CD4-positive, alpha-beta T cell (primary cell): ENCODE data around the gene ATP6V1G3. TPM values are rescaled to one million over a fixed set of nuclear protein-coding genes. Genes with fewer than 3 reads are reported as not detected.

Source experiments
- ATAC-seq: fragments of 200-7000 bp; cut with Tn5 transposase; one replicate; pipeline ENCODE4 v1.10.0; 2022; ENCODE audit warnings: mild to moderate bottlenecking; ENCODE audit not compliant: poor library complexity
- CTCF ChIA-PET: fragments of 350-600 bp; sonication (Branson Sonifier 250); formaldehyde crosslinking; loops from one replicate; lab custom pipeline; 2021; ENCODE audit warnings: antibody characterized with exemption, inconsistent platforms; lab: Charles Lee
- POLR2A ChIA-PET: fragments of 350-600 bp; sonication (Branson Sonifier 250); formaldehyde crosslinking; loops from one replicate; lab custom pipeline; 2021; ENCODE audit warnings: antibody characterized with exemption, inconsistent platforms; lab: Charles Lee
- DNase-seq, 14 experiments: peaks; one replicate each; pipeline ENCODE4 v3.0.0-alpha.2; 2013 to 2020; ENCODE audit warnings: mixed read lengths in 2 of 14
- H3K27ac ChIP-seq, 2 donors: one replicate each; pipeline versions ENCODE4 v1.5.1 to v1.7.0; 2013; ENCODE audit warnings: low read length in 2 of 2, low read depth in 1 of 2, mild to moderate bottlenecking in 1 of 2
- H3K27me3 ChIP-seq, 2 experiments: 1 replicate in 1 of 2; 2 replicates in 1 of 2; pipeline versions ENCODE4 v1.6.1 to v1.7.0; 2013; ENCODE audit warnings: low read length in 2 of 2, control low read depth in 1 of 2, mild to moderate bottlenecking in 1 of 2, moderate library complexity in 1 of 2; ENCODE audit not compliant: insufficient read depth in 2 of 2, control insufficient read depth in 1 of 2
- H3K36me3 ChIP-seq: one replicate; pipeline ENCODE4 v1.6.1; 2013; ENCODE audit warnings: low read length, control low read depth; ENCODE audit not compliant: insufficient read depth
- H3K4me1 ChIP-seq: one replicate; pipeline ENCODE4 v1.6.1; 2013; ENCODE audit warnings: low read length, control low read depth; ENCODE audit not compliant: insufficient read depth
- H3K4me3 ChIP-seq: one replicate; pipeline ENCODE4 v1.5.1; 2013; ENCODE audit warnings: mild to moderate bottlenecking, low read length, moderate library complexity
- H3K9me3 ChIP-seq, 2 experiments: 1 replicate in 1 of 2; 2 replicates in 1 of 2; pipeline versions ENCODE4 v1.6.1 to v1.7.0; 2013; ENCODE audit warnings: low read length in 2 of 2, mild to moderate bottlenecking in 2 of 2, control low read depth in 1 of 2, moderate library complexity in 1 of 2; ENCODE audit not compliant: control insufficient read depth in 1 of 2, insufficient read depth in 1 of 2
- H3K27ac Mint-ChIP-seq: one replicate; pipeline ENCODE4 v1.8.0; 2020; ENCODE audit warnings: mixed read lengths
- H3K27me3 Mint-ChIP-seq: one replicate; pipeline ENCODE4 v1.8.0; 2021; ENCODE audit warnings: mixed read lengths
- H3K36me3 Mint-ChIP-seq: one replicate; pipeline ENCODE4 v1.8.0; 2021; ENCODE audit warnings: low read depth, mixed read lengths
- H3K4me1 Mint-ChIP-seq: one replicate; pipeline ENCODE4 v1.8.0; 2021; ENCODE audit warnings: low read depth, mixed read lengths
- H3K4me3 Mint-ChIP-seq: one replicate; pipeline ENCODE4 v1.8.0; 2020; ENCODE audit warnings: mild to moderate bottlenecking, mixed read lengths
- H3K9me3 Mint-ChIP-seq: one replicate; pipeline ENCODE4 v1.8.0; 2020; ENCODE audit warnings: mixed read lengths
- intact Hi-C, 2 experiments: fragments of 100-400 bp; cut with DNase I in 1 of 2; cut with micrococcal nuclease in 1 of 2; formaldehyde crosslinking; loops; one replicate each; pipeline versions ENCODE4 v1.15.1 to v1.9.0; 2023 to 2025; cut with DNase I, micrococcal nuclease
- total RNA-seq, 174 experiments: library from RNA in 2 of 174; stranded (reverse) in 2 of 174; gene quantifications; one replicate each; pipeline ENCODE4 v1.2.3 and lab custom pipeline; 2021 to 2026
- TF ChIP-seq, protein P1 (sequence below): fragments of 200-600 bp; IDR thresholded peaks from one replicate; pipeline ENCODE4 v1.8.0; 2022; ENCODE audit warnings: antibody characterized with exemption, mild to moderate bottlenecking

Gene ATP6V1G3
- total RNA-seq, 2 experiments from 2014 or later = not detected

DNA sequence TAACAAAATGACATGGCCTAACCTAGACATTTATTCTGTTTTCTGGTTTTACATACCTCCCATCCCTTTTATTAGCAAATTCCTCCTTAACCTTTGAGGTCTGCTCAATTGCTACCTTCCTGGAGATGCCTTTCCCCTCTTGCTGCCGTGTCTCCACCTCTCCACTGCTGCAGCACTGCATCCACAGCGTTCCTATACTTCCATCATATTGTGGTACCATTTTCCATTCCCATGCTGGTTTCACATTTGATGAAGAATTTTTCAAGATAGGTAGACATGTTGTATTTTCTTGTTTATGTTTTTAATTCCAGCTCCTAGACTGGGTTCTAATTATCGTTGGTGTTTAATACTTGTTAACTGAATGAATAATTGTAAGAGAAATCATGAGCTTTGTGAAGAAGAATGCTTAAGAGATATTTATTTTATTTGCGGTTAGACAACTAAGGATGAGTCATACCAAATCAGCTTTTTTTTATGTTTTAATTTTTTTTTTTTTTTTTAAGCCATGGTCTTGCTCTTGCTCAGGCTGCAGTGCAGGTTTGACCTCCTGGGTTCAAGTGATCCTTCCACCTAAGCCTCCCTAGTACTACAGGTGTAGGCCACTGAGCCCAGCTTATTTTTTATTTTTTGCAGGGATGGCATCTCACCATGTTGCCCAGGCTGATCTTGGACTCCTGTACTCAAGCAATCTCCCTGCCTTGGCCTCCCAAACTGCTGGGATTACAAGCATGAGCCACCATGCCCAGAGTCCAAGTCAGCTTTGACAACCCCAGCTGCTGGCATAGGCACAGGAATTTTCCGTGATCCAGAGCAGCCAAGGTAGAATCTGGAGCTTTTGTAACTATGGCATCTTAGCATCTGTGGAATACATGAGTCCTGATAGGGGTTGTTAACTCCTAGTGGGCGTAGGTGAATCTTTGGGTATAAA lies 44.0 kb downstream of the ATP6V1G3 start:
- ATAC-seq = no peak
- no peaks in the 10 kb centered on the region for H3K4me1 ChIP-seq
- no peak for DNase-seq
- no peaks in the 10 kb centered on the region for H3K9me3 Mint-ChIP-seq
- POLR2A ChIA-PET = interaction anchor here (0.7 kb wide), 1 partner anchor 33 kb away, joined by 3 read pairs; no protein-coding TSS in a partner anchor
- no peaks in the 10 kb centered on the region for H3K27me3 Mint-ChIP-seq
- no peaks in the 10 kb centered on the region for H3K36me3 ChIP-seq
- intact Hi-C loops = no loop called here
- H3K27ac Mint-ChIP-seq = no peak overlapping the region
- no peaks in the 10 kb centered on the region for H3K36me3 Mint-ChIP-seq
- TF ChIP-seq, protein P1, sequence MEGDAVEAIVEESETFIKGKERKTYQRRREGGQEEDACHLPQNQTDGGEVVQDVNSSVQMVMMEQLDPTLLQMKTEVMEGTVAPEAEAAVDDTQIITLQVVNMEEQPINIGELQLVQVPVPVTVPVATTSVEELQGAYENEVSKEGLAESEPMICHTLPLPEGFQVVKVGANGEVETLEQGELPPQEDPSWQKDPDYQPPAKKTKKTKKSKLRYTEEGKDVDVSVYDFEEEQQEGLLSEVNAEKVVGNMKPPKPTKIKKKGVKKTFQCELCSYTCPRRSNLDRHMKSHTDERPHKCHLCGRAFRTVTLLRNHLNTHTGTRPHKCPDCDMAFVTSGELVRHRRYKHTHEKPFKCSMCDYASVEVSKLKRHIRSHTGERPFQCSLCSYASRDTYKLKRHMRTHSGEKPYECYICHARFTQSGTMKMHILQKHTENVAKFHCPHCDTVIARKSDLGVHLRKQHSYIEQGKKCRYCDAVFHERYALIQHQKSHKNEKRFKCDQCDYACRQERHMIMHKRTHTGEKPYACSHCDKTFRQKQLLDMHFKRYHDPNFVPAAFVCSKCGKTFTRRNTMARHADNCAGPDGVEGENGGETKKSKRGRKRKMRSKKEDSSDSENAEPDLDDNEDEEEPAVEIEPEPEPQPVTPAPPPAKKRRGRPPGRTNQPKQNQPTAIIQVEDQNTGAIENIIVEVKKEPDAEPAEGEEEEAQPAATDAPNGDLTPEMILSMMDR = no peak
- no peak overlapping the region for H3K27ac ChIP-seq
- H3K27me3 ChIP-seq = no peaks in the 10 kb centered on the region
- H3K9me3 ChIP-seq = peaks cover 0 to 14% of the 10 kb centered on the region in 2 experiments
- H3K4me3 ChIP-seq = no peak overlapping the region
- CTCF ChIA-PET = interaction anchor here (0.7 to 1.4 kb wide), 2 partner anchors 125 to 203 kb away, joined by 3 read pairs; no protein-coding TSS in a partner anchor
- peaks cover 6% of the 10 kb centered on the region for H3K4me1 Mint-ChIP-seq
- H3K4me3 Mint-ChIP-seq = no peak overlapping the region

- H3K4me1 Mint-ChIP-seq = peaks cover 6% of the 10 kb centered on the region
- DNase-seq (no peak), ATAC-seq (no peak)
- ChIA-PET CTCF (no interaction called here), POLR2A (interaction anchor here (0.7 kb wide), 1 partner anchor 33 kb away, joined by 3 read pairs; no protein-coding TSS in a partner anchor)
- H3K9me3 ChIP-seq = peaks cover 0 to 14% of the 10 kb centered on the region in 2 experiments
- TF ChIP-seq, protein P1 = no peak
- H3K36me3 Mint-ChIP-seq = no peaks in the 10 kb centered on the region
- no peaks in the 10 kb centered on the region for H3K4me1 ChIP-seq
- H3K4me3 Mint-ChIP-seq = no peak overlapping the region
- H3K9me3 Mint-ChIP-seq = no peaks in the 10 kb centered on the region
- H3K27ac ChIP-seq = no peak overlapping the region
- H3K27ac Mint-ChIP-seq = no peak overlapping the region
- intact Hi-C loops = no loop called here
- no peaks in the 10 kb centered on the region for H3K27me3 Mint-ChIP-seq
- H3K27me3 ChIP-seq = no peaks in the 10 kb centered on the region
- H3K4me3 ChIP-seq = no peak overlapping the region
- no peaks in the 10 kb centered on the region for H3K36me3 ChIP-seq
Observed at GRCh38 chr1:198495631-198496030, 44.8 kb downstream of the ATP6V1G3 start.

DNA sequence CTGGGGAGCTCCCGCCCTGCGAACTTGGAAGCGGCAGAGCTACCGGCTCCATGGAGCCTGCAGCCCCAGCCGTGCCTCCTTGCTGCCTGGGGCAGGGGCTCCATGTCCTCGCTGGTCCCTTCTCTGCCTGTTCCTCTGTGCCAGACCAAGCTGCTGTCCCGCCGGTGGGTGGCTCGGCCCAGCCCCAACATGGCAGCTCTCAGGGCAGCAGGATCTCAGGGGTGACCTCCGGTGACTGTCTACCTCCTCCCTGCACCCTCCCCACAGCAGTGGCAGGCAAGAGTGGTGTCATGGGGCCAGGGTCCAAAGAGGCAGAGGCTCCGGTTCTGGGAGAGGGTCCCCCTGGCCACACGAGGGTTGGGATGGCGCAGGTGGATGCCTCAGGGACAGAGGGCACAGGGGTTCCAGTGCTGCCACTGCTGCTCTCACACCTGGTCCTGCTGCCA lies 45.8 kb downstream of the ATP6V1G3 start:
- DNase-seq = no peak
- no peaks in the 10 kb centered on the region for H3K36me3 Mint-ChIP-seq
- H3K4me1 Mint-ChIP-seq = peaks cover 10% of the 10 kb centered on the region
- H3K9me3 Mint-ChIP-seq = no peaks in the 10 kb centered on the region
- Histone ChIP-seq H3K4me3 (no peak overlapping the region), H3K9me3 (peaks cover 0 to 14% of the 10 kb centered on the region in 2 experiments), H3K27me3 (no peaks in the 10 kb centered on the region), H3K36me3 (no peaks in the 10 kb centered on the region), H3K4me1 (no peaks in the 10 kb centered on the region), H3K27ac (no peak overlapping the region)
- intact Hi-C loops = no loop called here
- ATAC-seq = no peak
- TF ChIP-seq, protein P1 = no peak
- POLR2A ChIA-PET = no interaction called here
- no peak overlapping the region for H3K4me3 Mint-ChIP-seq
- CTCF ChIA-PET = no interaction called here
- H3K27me3 Mint-ChIP-seq = no peaks in the 10 kb centered on the region
- no peak overlapping the region for H3K27ac Mint-ChIP-seq
